Prostate gland (tissue), 2 donors: ENCODE measurements around the gene CDH11. TPM values are rescaled to one million over a fixed set of nuclear protein-coding genes. Genes with fewer than 3 reads are reported as not detected.

Source experiments
- DNase-seq: peaks from one replicate; pipeline ENCODE4 v3.0.0-alpha.2; 2019; ENCODE audit warnings: low spot score
- H3K27ac ChIP-seq, 2 donors: fragments of 200-600 bp; sonication (generic); 2 replicates each; pipeline ENCODE4 v1.5.1; 2017 to 2019
- H3K27me3 ChIP-seq: fragments of 200-600 bp; sonication (generic); replicated peaks from 2 replicates; pipeline ENCODE4 v1.5.1; 2019; ENCODE audit not compliant: insufficient read depth
- H3K36me3 ChIP-seq, 2 donors: fragments of 200-600 bp; sonication (generic); 1 replicate in 1 of 2; 2 replicates in 1 of 2; pipeline versions ENCODE4 v1.5.1 to v1.8.1; 2017 to 2019
- H3K4me1 ChIP-seq: fragments of 200-600 bp; sonication (generic); replicated peaks from 2 replicates; pipeline ENCODE4 v1.5.1; 2019
- H3K4me3 ChIP-seq, 2 donors: fragments of 200-600 bp; sonication (generic); 2 replicates each; pipeline ENCODE4 v1.5.1; 2017 to 2019
- H3K9me3 ChIP-seq: fragments of 200-600 bp; sonication (generic); 2 replicates; pipeline ENCODE4 v1.5.1; 2017
- CTCF ChIP-seq, 4 experiments: fragments of 200-600 bp in 2 of 4; fragments of 450-650 bp in 2 of 4; sonication (generic) in 2 of 4; IDR thresholded peaks; 1 replicate in 3 of 4; 2 replicates in 1 of 4; pipeline ENCODE4 v1.5.1; 2016 to 2019; ENCODE audit warnings: antibody characterized with exemption in 4 of 4, mild to moderate bottlenecking in 2 of 4, moderate library complexity in 2 of 4
- POLR2A ChIP-seq: fragments of 450-650 bp; IDR thresholded peaks from one replicate; pipeline ENCODE4 v1.6.1; 2016; ENCODE audit warnings: antibody characterized with exemption, mild to moderate bottlenecking
- POLR2AphosphoS5 ChIP-seq: sonication (generic); formaldehyde crosslinking; IDR thresholded peaks from one replicate; pipeline ENCODE4 v1.6.1; 2017; ENCODE audit warnings: antibody characterized with exemption
- WGBS: methylation state at CpG from one replicate; pipeline ENCODE4 v1.1.5; 2018; 5-methylcytosine and 5-hydroxymethylcytosine counted together
- intact Hi-C: fragments of 100-400 bp; cut with DNase I; formaldehyde crosslinking; loops from one replicate; pipeline ENCODE4 v1.14.2; 2022
- total RNA-seq, 2 donors: library from RNA; depleted of rRNA; stranded (reverse); fragments of >200 nt; gene quantifications; one replicate each; pipeline ENCODE4 v1.1.0, GENCODE V29; 2016

Gene CDH11
- total RNA-seq, 2 donors from 2014 or later: 24.2 to 70.5 TPM

GRCh38 chr16:64903770-64904169, 218.1 kb downstream of the CDH11 start:
- WGBS: 88% methylated on average over 3 of the region's 3 CpGs
- Histone ChIP-seq H3K27me3 (no peaks in the 10 kb centered on the region), H3K9me3 (no peaks in the 10 kb centered on the region), H3K4me1 (no peaks in the 10 kb centered on the region), H3K4me3 (no peak overlapping the region), H3K36me3 (no peaks in the 10 kb centered on the region), H3K27ac (no peak overlapping the region)
- intact Hi-C loops: no loop called here
- TF ChIP-seq POLR2A (no peak), CTCF (IDR thresholded peaks at IDR 0.05) (no peak), POLR2AphosphoS5 (no peak)
- no peak for DNase-seq

GRCh38 chr16:64900517-64900916, 221.3 kb downstream of the CDH11 start:
- no peak for DNase-seq
- Histone ChIP-seq H3K27ac (no peak overlapping the region), H3K4me3 (no peak overlapping the region), H3K4me1 (no peaks in the 10 kb centered on the region), H3K27me3 (no peaks in the 10 kb centered on the region), H3K9me3 (no peaks in the 10 kb centered on the region), H3K36me3 (no peaks in the 10 kb centered on the region)
- 74% methylated on average over 2 of the region's 2 CpGs for WGBS
- intact Hi-C loops: no loop called here
- TF ChIP-seq POLR2AphosphoS5 (no peak), CTCF (IDR thresholded peaks at IDR 0.05) (no peak), POLR2A (no peak)

GRCh38 chr16:64900019-64900418, 221.8 kb downstream of the CDH11 start:
- no peak overlapping the region for H3K4me3 ChIP-seq
- H3K36me3 ChIP-seq: no peaks in the 10 kb centered on the region
- H3K4me1 ChIP-seq: no peaks in the 10 kb centered on the region
- H3K27ac ChIP-seq: no peak overlapping the region
- intact Hi-C loops: no loop called here
- WGBS: 38% methylated on average over 2 of the region's 2 CpGs
- no peak for DNase-seq
- no peaks in the 10 kb centered on the region for H3K9me3 ChIP-seq
- no peak for TF ChIP-seq POLR2AphosphoS5
- no peak for TF ChIP-seq CTCF (IDR thresholded peaks at IDR 0.05)
- no peak for TF ChIP-seq POLR2A
- no peaks in the 10 kb centered on the region for H3K27me3 ChIP-seq

- Histone ChIP-seq H3K27ac (no peak overlapping the region), H3K36me3 (no peaks in the 10 kb centered on the region), H3K9me3 (no peaks in the 10 kb centered on the region), H3K4me3 (no peak overlapping the region), H3K4me1 (no peaks in the 10 kb centered on the region), H3K27me3 (no peaks in the 10 kb centered on the region)
- intact Hi-C loops: no loop called here
- no peak for TF ChIP-seq CTCF (IDR thresholded peaks at IDR 0.05)
- TF ChIP-seq POLR2AphosphoS5: no peak
- no peak for TF ChIP-seq POLR2A
- 89% methylated on average over 2 of the region's 2 CpGs for WGBS
- DNase-seq: no peak
These were observed 223.7 kb downstream of the CDH11 start for GRCh38 chr16:64898159-64898558.
